Activated naive CD4-positive, alpha-beta T cell treated with anti-CD3 and anti-CD28 coated beads, Interleukin-2, amount 10 ng/mL, durations not matched to agents 7 days and 5 days (primary cell): ENCODE data around the gene C10orf53.
"Not testable (repeated sequence)": the region's sequence is repeated elsewhere in the genome, so short reads cannot be mapped to it uniquely, and the experiment has no call there.

Experiments
- CTCF ChIA-PET: fragments of 350-600 bp; sonication (Branson Sonifier 250); formaldehyde crosslinking; loops from one replicate; lab custom pipeline; 2021; ENCODE audit warnings: antibody characterized with exemption; lab: Charles Lee
- DNase-seq: peaks from one replicate; pipeline ENCODE4 v3.0.0-alpha.2; 2020
- H3K27ac Mint-ChIP-seq: one replicate; pipeline ENCODE4 v1.8.0; 2021; ENCODE audit warnings: mild to moderate bottlenecking, moderate library complexity, mixed read lengths
- H3K27me3 Mint-ChIP-seq: one replicate; pipeline ENCODE4 v1.8.0; 2021; ENCODE audit warnings: mild to moderate bottlenecking, mixed read lengths
- H3K36me3 Mint-ChIP-seq: one replicate; pipeline ENCODE4 v1.8.0; 2021; ENCODE audit warnings: mixed read lengths
- H3K4me1 Mint-ChIP-seq: one replicate; pipeline ENCODE4 v1.8.0; 2021; ENCODE audit warnings: mixed read lengths
- H3K4me3 Mint-ChIP-seq: one replicate; pipeline ENCODE4 v1.8.0; 2021; ENCODE audit warnings: mild to moderate bottlenecking, moderate library complexity, mixed read lengths
- H3K9me3 Mint-ChIP-seq: one replicate; pipeline ENCODE4 v1.8.0; 2021; ENCODE audit warnings: mixed read lengths

The C10orf53 gene

DNA sequence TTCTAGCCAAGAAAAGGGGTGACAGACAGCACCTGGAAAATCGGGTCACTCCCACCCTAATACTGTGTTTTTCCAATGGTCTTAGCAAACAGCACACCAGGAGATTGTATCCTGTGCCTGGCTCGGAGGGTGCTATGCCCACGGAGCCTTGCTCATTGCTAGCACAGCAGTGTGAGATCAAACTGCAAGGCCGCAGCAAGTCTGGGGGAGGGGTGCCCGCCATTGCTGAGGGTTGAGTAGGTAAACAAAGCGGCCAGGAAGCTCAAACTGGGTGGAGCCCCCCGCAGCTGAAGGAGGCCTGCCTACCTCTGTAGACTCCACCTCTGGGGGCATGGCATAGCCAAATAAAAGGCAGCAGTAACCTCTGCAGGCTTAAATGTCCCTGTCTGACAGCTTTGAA lies 35.7 kb downstream of the C10orf53 start:
- H3K4me1 Mint-ChIP-seq, DNase-seq, H3K4me3 Mint-ChIP-seq, H3K27me3 Mint-ChIP-seq, H3K36me3 Mint-ChIP-seq, H3K27ac Mint-ChIP-seq, H3K9me3 Mint-ChIP-seq, CTCF ChIA-PET: not testable (repeated sequence)

DNA sequence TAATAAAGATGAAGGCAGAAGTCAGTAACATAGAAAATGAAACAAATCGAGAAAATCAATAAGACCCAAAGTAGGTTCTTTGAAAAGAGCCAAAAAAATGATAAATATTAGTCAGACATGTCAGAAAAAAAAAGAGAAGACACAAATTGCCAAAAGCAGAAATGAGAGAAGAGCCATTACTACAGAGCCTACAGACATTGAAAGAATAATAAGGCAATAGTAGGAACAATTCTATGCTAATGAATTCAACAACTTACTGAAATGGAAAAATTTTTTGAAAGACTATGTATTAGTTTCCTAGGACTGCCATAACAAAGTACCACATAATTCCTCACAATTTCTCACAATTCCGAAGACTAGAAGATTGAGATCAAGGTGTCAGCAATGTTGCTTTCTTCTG lies 47.1 kb downstream of the C10orf53 start:
- CTCF ChIA-PET = no interaction called here
- H3K9me3 Mint-ChIP-seq = peaks cover 7% of the 10 kb centered on the region

DNA sequence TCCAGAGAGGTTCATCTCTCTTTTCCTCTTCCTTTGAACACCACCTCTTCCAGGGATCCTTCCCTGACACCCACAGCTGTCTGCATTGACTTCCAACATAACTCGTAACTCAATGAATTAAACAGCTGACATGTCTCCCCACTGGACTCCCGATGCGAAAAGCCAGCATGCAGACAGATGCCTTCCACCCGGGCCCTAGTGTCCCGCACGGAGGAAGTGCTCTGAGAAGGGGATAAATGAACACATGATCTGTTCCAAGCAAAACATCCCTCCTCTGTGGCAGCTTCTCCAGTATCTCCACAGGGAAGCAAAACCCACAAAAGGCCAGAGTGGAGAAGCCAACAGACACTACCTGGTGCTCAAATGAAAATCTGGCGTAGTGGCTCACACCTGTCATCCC lies 54.4 kb downstream of the C10orf53 start:
- CTCF ChIA-PET = no interaction called here
- DNase-seq = no peak
- Mint-ChIP-seq H3K4me3 (no peak overlapping the region), H3K4me1 (no peaks in the 10 kb centered on the region), H3K27ac (no peak overlapping the region), H3K9me3 (no peaks in the 10 kb centered on the region), H3K27me3 (peaks cover 3% of the 10 kb centered on the region), H3K36me3 (no peaks in the 10 kb centered on the region)

More for the DNA sequence above, 47.1 kb downstream of the C10orf53 start:
- H3K4me3 Mint-ChIP-seq = no peak overlapping the region
- no peak for DNase-seq
- no peaks in the 10 kb centered on the region for H3K36me3 Mint-ChIP-seq
- no peaks in the 10 kb centered on the region for H3K27me3 Mint-ChIP-seq
- H3K27ac Mint-ChIP-seq = no peak overlapping the region
- H3K4me1 Mint-ChIP-seq = no peaks in the 10 kb centered on the region

DNA sequence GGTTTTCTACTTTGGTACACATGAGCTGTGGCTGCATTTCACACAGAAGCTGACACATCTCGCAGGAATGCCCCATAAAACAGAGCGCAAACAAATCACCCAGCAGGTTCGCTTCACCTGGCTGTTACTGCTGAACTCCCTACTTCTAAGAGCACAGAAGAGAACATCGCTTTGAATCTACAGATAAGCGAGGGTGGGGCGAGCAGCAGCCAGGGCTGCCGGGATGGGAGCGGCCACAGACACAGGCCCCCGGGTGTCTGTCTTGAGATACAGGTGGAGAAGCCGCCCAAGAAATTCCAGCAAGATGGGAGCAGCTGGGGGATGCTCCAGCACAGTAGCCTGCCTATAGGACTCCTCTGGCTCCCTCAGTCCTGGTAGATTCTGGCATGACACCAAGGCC lies 55.2 kb downstream of the C10orf53 start:
- DNase-seq = no peak
- H3K4me3 Mint-ChIP-seq = no peak overlapping the region
- H3K9me3 Mint-ChIP-seq = no peaks in the 10 kb centered on the region
- CTCF ChIA-PET = no interaction called here
- H3K27ac Mint-ChIP-seq = no peak overlapping the region
- H3K36me3 Mint-ChIP-seq = no peaks in the 10 kb centered on the region
- no peaks in the 10 kb centered on the region for H3K4me1 Mint-ChIP-seq
- H3K27me3 Mint-ChIP-seq = peaks cover 3% of the 10 kb centered on the region

DNA sequence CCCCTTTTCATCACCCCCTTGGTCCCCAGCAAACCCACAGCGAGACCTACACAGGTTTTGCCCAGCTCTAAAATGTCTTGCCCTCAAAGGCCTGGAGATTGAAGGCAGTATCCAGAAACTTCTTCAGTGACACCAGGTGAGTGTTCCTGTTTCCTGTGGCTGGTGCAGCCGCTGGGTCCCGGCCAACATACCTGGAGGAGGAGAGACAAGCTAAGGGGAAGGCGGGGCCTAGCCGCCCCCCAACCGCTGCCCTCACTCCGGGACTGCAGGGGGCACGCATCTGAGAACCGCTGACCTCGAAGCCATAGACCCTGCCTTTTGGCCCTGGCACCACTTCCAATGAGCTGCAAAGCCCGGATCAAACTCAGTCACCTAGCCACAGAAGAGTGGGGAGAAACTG lies 55.7 kb downstream of the C10orf53 start:
- Mint-ChIP-seq H3K9me3 (no peaks in the 10 kb centered on the region), H3K4me1 (no peaks in the 10 kb centered on the region), H3K27ac (no peak overlapping the region), H3K27me3 (peaks cover 3% of the 10 kb centered on the region), H3K36me3 (no peaks in the 10 kb centered on the region), H3K4me3 (no peak overlapping the region)
- CTCF ChIA-PET = no interaction called here
- DNase-seq = no peak

DNA sequence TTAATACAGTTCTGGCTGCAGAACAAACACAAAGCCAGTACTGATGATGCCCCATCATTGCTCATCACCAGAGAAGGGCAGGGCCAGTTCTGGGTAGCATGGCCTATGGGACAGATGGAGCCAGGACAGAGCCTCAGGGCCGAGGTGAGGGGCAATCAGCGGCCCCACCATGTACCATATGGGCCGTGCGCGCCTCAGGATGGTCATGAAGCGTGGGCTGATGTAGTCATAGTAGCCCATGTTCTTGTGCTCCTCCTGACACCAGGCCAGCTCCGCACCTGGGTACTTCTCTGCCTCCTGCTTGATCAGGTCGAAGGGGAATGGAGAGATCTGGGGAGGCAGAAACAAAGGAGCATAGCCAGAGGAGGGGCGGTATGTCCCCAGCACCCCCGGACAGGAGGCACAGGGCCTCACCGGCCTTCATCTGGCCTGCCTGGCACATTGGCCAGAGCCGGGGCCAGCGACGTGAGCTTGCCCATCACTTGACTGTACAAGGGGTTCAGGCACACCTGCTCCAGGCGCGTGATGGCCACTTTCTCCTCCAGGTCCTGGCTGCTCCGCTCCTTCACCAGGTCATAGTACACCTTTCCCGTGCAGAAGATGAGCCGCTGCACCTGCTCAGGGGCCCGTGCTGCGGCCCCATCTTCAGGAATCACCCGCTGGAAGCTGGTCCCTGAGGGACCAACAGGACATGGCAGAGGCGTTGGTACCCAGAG lies 56.6 kb downstream of the C10orf53 start:
- CTCF ChIA-PET = no interaction called here
- Mint-ChIP-seq H3K36me3 (no peaks in the 10 kb centered on the region), H3K27ac (no peak overlapping the region), H3K9me3 (no peaks in the 10 kb centered on the region), H3K4me3 (no peak overlapping the region), H3K27me3 (peaks cover 3% of the 10 kb centered on the region), H3K4me1 (no peaks in the 10 kb centered on the region)
- no peak for DNase-seq

DNA sequence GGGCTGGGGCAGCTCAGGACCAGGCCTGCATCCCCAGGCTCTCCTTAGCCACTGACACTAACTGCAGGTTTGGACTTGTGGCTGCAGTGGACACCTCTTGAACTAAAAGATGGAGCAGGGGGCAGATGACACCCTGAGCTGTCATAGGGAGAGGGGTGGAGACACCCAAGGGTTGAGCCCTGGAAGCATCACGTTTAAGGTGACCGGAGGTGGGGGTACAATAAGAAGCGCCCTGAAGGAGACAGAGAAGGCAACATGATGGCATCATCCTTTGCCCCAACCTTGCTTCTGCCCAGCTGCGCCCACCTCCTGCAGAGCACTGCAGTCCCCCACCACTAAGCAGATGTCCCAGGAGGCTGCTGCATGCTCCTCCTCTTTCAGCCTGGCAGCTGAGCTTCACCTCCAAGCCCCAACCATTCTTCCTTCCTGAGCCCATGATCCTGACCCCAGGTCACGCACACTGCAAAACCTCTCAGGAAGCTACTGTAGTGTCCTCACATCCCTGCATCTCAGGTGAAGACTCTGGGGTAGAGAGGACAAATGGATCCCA lies 57.2 kb downstream of the C10orf53 start:
- Mint-ChIP-seq H3K36me3 (no peaks in the 10 kb centered on the region), H3K9me3 (no peaks in the 10 kb centered on the region), H3K27me3 (peaks cover 3% of the 10 kb centered on the region), H3K4me1 (no peaks in the 10 kb centered on the region), H3K27ac (no peak overlapping the region), H3K4me3 (no peak overlapping the region)
- no peak for DNase-seq
- CTCF ChIA-PET = no interaction called here

DNA sequence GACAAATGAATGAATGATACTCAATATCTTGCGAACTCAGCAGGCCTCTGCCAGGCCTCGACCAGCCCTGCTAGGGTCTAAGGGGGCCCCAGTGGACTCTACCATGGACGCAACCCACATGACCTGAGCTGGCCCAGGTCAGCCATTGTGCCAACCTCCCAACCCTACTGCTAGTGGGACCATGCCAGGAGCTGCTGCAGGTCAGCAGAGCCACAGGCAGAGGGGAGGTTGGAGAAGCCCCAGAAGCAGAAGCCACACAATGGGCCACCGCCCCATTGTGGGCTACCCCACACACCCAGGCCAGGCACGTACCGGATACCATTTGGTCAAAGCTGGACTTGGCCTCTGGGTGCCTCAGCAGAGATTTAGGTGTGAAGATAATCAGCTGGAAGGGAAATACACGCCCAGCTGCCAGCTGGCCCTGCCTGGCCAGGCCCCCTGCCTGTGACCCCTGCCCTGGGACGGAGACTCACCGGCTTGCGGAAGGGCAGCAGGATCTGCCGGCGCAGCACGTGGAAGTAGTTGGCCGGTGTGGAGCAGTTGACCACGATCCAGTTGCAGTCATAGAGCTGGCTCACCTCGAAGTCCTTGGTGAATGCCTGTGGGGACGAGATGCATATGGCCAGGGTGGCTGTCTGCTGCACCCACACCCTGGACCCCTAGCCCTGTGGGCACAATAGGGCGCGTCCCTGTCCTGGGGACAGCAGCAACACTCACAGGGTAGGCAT lies 58.2 kb downstream of the C10orf53 start:
- H3K27ac Mint-ChIP-seq = no peak overlapping the region
- DNase-seq = no peak
- CTCF ChIA-PET = no interaction called here
- H3K4me1 Mint-ChIP-seq = no peaks in the 10 kb centered on the region
- H3K4me3 Mint-ChIP-seq = no peak overlapping the region
- no peaks in the 10 kb centered on the region for H3K36me3 Mint-ChIP-seq
- H3K9me3 Mint-ChIP-seq = peaks cover 6% of the 10 kb centered on the region
- peaks cover 3% of the 10 kb centered on the region for H3K27me3 Mint-ChIP-seq

DNA sequence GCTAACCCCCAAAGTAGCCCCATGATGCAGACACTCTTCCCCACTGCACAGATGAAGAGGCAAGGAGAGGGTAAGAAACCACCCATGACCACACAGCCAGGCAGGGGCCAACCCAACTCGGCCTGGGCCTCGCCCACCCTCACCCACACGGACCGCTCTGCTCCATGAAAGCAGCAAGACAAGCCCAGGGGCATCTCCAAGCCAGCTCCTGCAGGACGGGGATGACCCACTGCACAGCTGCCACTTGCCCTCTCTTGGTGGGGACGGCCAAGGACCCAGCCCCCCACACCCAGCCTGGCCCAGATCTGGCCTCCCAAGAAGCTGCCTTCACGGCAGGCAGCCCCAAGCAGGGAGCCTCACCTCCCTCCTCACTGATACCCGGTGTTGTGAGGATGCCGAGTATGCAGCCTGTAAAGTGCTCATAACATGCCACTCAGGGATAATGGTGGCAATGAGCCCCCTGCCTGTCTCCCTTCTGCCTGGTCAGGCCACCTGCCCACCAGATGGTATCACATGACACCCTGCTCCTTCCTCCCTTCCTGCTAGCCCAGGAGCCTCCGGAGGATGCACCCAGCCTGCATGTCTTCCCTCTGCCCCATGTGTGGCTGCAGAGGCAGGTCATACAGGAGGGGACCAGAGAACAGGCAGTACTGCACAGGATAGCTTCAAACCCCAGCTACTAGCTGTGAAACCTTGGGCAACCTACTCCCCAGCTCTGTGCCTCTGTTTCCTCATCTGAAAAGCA lies 59.3 kb downstream of the C10orf53 start:
- no peak for DNase-seq
- no peaks in the 10 kb centered on the region for H3K36me3 Mint-ChIP-seq
- H3K4me1 Mint-ChIP-seq = no peaks in the 10 kb centered on the region
- no peak overlapping the region for H3K27ac Mint-ChIP-seq
- CTCF ChIA-PET = no interaction called here
- peaks cover 6% of the 10 kb centered on the region for H3K9me3 Mint-ChIP-seq
- no peaks in the 10 kb centered on the region for H3K27me3 Mint-ChIP-seq
- no peak overlapping the region for H3K4me3 Mint-ChIP-seq

DNA sequence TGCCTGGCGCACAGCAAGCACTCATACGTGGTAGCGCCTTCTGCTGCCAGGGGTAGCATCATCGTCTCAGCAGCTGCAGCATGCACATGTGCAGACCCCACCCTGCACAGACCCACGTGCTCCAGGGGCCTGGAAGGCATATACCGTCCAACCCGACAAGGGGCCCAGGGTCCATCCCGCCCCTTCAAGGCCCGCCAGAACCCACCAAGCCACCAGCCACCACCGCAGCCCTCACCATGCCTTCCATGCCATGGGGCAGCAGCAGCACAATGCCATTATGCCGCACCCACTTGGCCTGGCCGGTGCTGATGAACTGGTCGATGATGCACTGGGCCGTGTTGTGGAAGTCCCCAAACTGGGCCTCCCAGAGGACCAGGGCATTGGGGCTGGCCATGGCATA lies 60.0 kb downstream of the C10orf53 start:
- Mint-ChIP-seq H3K36me3 (no peaks in the 10 kb centered on the region), H3K4me3 (no peak overlapping the region), H3K9me3 (peaks cover 6% of the 10 kb centered on the region), H3K27me3 (no peaks in the 10 kb centered on the region), H3K27ac (no peak overlapping the region), H3K4me1 (no peaks in the 10 kb centered on the region)
- CTCF ChIA-PET = no interaction called here
- DNase-seq = no peak

DNA sequence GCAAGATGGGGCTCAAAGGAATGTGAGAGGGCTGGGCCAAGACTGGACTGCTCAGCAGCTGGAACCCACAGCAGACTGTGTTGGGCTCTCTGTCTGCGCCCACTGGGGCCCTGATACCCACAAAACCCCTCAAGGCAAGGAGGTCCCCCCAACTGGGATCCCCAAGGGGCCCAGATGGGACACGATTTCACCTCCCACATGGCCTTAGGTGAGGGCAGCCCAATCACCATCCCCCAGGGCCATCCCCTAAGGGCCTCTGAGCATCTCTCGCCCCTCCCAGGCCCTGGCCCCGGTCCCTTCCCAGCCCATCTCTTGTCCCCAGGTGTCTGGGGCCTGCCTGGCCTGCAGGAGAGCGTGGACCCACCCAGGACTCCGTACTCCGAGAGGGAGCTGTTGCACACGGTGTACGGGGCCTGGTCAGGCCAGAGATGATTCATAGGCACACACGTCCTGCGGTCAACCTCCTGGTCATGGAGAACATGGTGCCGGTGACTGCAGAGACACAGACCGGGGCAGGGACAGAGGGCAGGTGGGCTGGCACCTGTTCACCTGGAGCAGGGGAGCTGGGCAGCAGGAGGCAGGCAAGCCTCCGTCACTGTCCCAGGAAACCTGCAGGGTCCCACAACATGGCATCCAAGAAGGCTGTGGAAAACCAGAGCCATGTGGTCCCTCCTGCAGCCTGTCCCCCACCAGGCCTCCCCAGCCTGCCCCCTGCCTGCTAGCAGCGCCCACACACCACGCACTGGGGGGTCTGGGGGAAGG lies 61.1 kb downstream of the C10orf53 start:
- H3K27ac Mint-ChIP-seq = no peak overlapping the region
- H3K27me3 Mint-ChIP-seq = no peaks in the 10 kb centered on the region
- no peaks in the 10 kb centered on the region for H3K4me1 Mint-ChIP-seq
- CTCF ChIA-PET = interaction anchor here (0.6 kb wide), 1 partner anchor 838 kb away, joined by 3 read pairs; no protein-coding TSS in a partner anchor
- H3K36me3 Mint-ChIP-seq = no peaks in the 10 kb centered on the region
- no peak overlapping the region for H3K4me3 Mint-ChIP-seq
- H3K9me3 Mint-ChIP-seq = peaks cover 6% of the 10 kb centered on the region
- no peak for DNase-seq

DNA sequence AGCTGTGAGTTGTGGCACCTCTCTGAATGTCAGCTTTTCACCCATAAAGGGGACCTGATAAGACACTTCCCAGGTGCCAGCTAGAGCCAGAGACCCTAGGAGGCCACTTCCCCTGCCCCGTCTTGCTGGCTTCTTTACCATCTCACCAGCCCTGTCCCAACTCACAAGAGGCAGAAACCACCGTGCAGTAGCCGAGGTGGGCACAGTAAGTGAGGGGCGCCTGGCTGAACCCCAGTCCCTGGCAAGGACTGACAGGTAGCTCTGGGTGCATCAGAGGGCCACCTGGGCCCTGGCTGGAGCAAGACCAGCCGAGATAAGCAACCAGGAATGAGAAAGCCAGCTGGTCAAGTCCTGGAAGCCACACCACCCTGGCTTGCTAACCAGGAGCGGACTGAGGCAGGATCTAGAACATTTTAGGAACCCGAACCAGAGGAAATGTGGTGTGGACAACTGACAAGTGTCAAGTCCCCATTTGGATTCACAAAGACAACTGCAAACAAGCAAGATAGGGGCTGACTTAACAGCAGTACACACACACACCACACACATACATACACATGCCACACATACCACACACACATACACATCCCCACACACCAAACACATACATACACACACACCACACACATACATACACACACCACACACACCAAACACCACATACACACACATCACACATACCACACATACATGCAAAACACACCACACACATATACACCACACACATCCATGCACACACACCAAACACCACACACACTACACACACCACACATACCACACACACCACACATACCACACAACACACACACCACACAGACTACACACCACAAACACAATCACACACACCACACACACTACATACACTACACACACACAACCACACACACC lies 61.9 kb downstream of the C10orf53 start:
- no peaks in the 10 kb centered on the region for H3K4me1 Mint-ChIP-seq
- no peak overlapping the region for H3K4me3 Mint-ChIP-seq
- no peak for DNase-seq
- CTCF ChIA-PET = interaction anchor here (0.6 kb wide), 1 partner anchor 837 kb away, joined by 3 read pairs; no protein-coding TSS in a partner anchor
- H3K9me3 Mint-ChIP-seq = peaks cover 6% of the 10 kb centered on the region
- no peaks in the 10 kb centered on the region for H3K36me3 Mint-ChIP-seq
- H3K27ac Mint-ChIP-seq = no peak overlapping the region
- H3K27me3 Mint-ChIP-seq = no peaks in the 10 kb centered on the region
